Progenitor cell of endocrine pancreas (in vitro differentiated cells): ENCODE measurements around the gene FABP6. TPM values are rescaled to one million over a fixed set of nuclear protein-coding genes. Genes with fewer than 3 reads are reported as not detected.

Experiments used
- DNase-seq: peaks from one replicate; pipeline ENCODE4 v3.0.0; 2021; ENCODE audit warnings: low spot score; ENCODE audit not compliant: unreplicated experiment
- H3K27ac Mint-ChIP-seq: 2 replicates; pipeline ENCODE4 v1.8.0; 2021; ENCODE audit warnings: mild to moderate bottlenecking, moderate library complexity, mixed read lengths
- H3K27me3 Mint-ChIP-seq: 2 replicates; pipeline ENCODE4 v1.8.0; 2021; ENCODE audit warnings: mixed read lengths
- H3K36me3 Mint-ChIP-seq: 2 replicates; pipeline ENCODE4 v1.8.0; 2022; ENCODE audit warnings: mixed read lengths; ENCODE audit not compliant: insufficient read depth
- H3K4me1 Mint-ChIP-seq: 2 replicates; pipeline ENCODE4 v1.8.0; 2021; ENCODE audit warnings: low read depth, mixed read lengths
- H3K4me3 Mint-ChIP-seq: 2 replicates; pipeline ENCODE4 v1.8.0; 2021; ENCODE audit warnings: low read depth, mild to moderate bottlenecking, moderate library complexity, mixed read lengths
- H3K9me3 Mint-ChIP-seq: 2 replicates; pipeline ENCODE4 v1.8.0; 2021; ENCODE audit warnings: low read depth, mixed read lengths
- CTCF ChIP-seq: fragments of 200-600 bp; sonication (generic); IDR thresholded peaks from one replicate; pipeline ENCODE4 v1.5.0; 2021; ENCODE audit warnings: antibody characterized with exemption, mild to moderate bottlenecking; ENCODE audit not compliant: unreplicated experiment
- total RNA-seq: library from RNA; stranded (reverse); gene quantifications from 2 replicates; pipeline ENCODE4 v1.2.1, GENCODE V29; 2021

FABP6 gene
- total RNA-seq, 1 donor from 2014 or later, result 0.55 TPM

- Mint-ChIP-seq H3K27me3 (no peaks in the 10 kb centered on the region), H3K27ac (no peak overlapping the region), H3K4me3 (no peak overlapping the region), H3K4me1 (no peaks in the 10 kb centered on the region), H3K9me3 (no peaks in the 10 kb centered on the region), H3K36me3 (no peaks in the 10 kb centered on the region)
- no peak for DNase-seq
- no peak for TF ChIP-seq CTCF
Measured at GRCh38 chr5:160221082-160221481, 8.2 kb upstream of the FABP6 start.

GRCh38 chr5:160227012-160227411, 2.3 kb upstream of the FABP6 start:
- H3K27ac Mint-ChIP-seq, result no peak overlapping the region
- H3K4me1 Mint-ChIP-seq, result no peaks in the 10 kb centered on the region
- no peaks in the 10 kb centered on the region for H3K27me3 Mint-ChIP-seq
- no peak overlapping the region for H3K4me3 Mint-ChIP-seq
- no peak for TF ChIP-seq CTCF
- no peak for DNase-seq
- H3K9me3 Mint-ChIP-seq, result no peaks in the 10 kb centered on the region
- no peaks in the 10 kb centered on the region for H3K36me3 Mint-ChIP-seq

- DNase-seq, result no peak
- H3K4me3 Mint-ChIP-seq, result no peak overlapping the region
- no peaks in the 10 kb centered on the region for H3K4me1 Mint-ChIP-seq
- TF ChIP-seq CTCF, result no peak
- no peak overlapping the region for H3K27ac Mint-ChIP-seq
- no peaks in the 10 kb centered on the region for H3K36me3 Mint-ChIP-seq
- H3K27me3 Mint-ChIP-seq, result no peaks in the 10 kb centered on the region
- H3K9me3 Mint-ChIP-seq, result no peaks in the 10 kb centered on the region
Measured at GRCh38 chr5:160230686-160231527, 1.6 kb downstream of the FABP6 start.

- no peaks in the 10 kb centered on the region for H3K36me3 Mint-ChIP-seq
- H3K27me3 Mint-ChIP-seq, result no peaks in the 10 kb centered on the region
- TF ChIP-seq CTCF, result no peak
- no peaks in the 10 kb centered on the region for H3K4me1 Mint-ChIP-seq
- no peak for DNase-seq
- H3K4me3 Mint-ChIP-seq, result no peak overlapping the region
- H3K27ac Mint-ChIP-seq, result no peak overlapping the region
- no peaks in the 10 kb centered on the region for H3K9me3 Mint-ChIP-seq
Measured at GRCh38 chr5:160231783-160232342, 2.6 kb downstream of the FABP6 start.

GRCh38 chr5:160233215-160233614, 3.9 kb downstream of the FABP6 start:
- no peaks in the 10 kb centered on the region for H3K36me3 Mint-ChIP-seq
- H3K27me3 Mint-ChIP-seq, result no peaks in the 10 kb centered on the region
- DNase-seq, result no peak
- H3K4me3 Mint-ChIP-seq, result no peak overlapping the region
- no peak for TF ChIP-seq CTCF
- no peak overlapping the region for H3K27ac Mint-ChIP-seq
- H3K4me1 Mint-ChIP-seq, result no peaks in the 10 kb centered on the region
- no peaks in the 10 kb centered on the region for H3K9me3 Mint-ChIP-seq
